Liver (tissue), 3 donors: ENCODE results near the gene LIMS4.
"Not testable (repeated sequence)": the region's sequence is repeated elsewhere in the genome, so short reads cannot be mapped to it uniquely, and the experiment has no call there.

Experiments
- GABPA ChIP-seq, 2 donors: IDR thresholded peaks in 1 of 2; conservative IDR thresholded peaks in 1 of 2; 2 replicates each; pipeline ENCODE4 v1.6.1; 2016; ENCODE audit warnings: antibody characterized with exemption in 2 of 2, mild to moderate bottlenecking in 1 of 2, moderate library complexity in 1 of 2
- YY1 ChIP-seq: IDR thresholded peaks from 2 replicates; pipeline ENCODE4 v1.6.1; 2016; ENCODE audit warnings: antibody characterized with exemption, mild to moderate bottlenecking
- TF ChIP-seq, protein P1 (sequence below): fragments of 150-350 bp; IDR thresholded peaks from 2 replicates; pipeline ENCODE4 v1.5.1; 2017; ENCODE audit warnings: improper control_type of control experiment, low read depth, low read length; ENCODE audit not compliant: missing input control
- TF ChIP-seq, protein P2 (sequence below): IDR thresholded peaks from 2 replicates; pipeline ENCODE4 v1.6.1; 2016; ENCODE audit warnings: antibody characterized with exemption
- donor health status: healthy.
- donor health status: healthy.

DNA sequence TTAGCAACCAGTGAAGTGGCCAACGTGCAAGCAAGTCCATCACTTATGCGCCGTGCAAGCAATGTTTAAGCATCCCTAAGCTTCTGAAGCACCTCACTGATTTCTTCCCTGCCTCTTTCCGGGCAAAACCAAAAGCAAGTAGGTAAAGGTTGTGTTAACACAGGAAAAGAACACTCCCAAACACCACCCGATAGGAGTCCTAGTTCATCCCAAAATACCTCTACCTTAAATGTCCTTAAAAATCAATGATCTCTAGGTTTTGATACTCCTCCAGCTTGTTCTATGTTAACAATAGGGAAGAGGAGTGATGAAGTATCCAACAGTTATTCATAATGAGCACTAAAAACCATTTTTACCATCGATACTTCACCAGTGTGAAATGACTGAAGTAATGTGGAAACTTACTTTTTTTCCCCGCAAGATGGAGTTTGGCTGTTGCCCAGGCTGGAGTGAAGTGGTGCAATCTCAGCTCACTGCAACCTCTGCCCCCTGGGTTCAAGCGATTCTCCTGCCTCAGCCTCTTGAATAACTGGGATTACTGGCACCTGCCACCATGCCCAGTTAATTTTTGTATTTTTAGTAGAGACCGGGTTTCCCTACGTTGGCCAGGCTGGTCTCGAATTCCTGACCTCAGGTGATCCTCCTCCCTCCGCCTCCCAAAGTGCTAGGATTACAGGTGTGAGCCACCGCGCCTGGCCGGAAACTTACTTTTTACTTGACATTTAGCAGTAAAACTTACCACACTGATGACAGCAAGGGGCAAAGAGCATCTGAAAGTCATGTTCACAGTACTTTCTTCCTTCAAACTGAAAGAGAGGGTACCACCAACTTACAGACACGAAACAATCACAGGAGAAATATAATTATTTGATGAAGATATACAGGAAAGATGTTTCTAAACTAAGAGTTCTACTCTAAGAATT is 16.1 kb downstream of the LIMS4 start:
- TF ChIP-seq GABPA (IDR thresholded peaks at IDR 0.05 in 1 of 2, conservative IDR thresholded peaks at IDR 0.05 in 1 of 2); YY1: not testable (repeated sequence)
- TF ChIP-seq, protein P1, sequence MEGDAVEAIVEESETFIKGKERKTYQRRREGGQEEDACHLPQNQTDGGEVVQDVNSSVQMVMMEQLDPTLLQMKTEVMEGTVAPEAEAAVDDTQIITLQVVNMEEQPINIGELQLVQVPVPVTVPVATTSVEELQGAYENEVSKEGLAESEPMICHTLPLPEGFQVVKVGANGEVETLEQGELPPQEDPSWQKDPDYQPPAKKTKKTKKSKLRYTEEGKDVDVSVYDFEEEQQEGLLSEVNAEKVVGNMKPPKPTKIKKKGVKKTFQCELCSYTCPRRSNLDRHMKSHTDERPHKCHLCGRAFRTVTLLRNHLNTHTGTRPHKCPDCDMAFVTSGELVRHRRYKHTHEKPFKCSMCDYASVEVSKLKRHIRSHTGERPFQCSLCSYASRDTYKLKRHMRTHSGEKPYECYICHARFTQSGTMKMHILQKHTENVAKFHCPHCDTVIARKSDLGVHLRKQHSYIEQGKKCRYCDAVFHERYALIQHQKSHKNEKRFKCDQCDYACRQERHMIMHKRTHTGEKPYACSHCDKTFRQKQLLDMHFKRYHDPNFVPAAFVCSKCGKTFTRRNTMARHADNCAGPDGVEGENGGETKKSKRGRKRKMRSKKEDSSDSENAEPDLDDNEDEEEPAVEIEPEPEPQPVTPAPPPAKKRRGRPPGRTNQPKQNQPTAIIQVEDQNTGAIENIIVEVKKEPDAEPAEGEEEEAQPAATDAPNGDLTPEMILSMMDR, result not testable (repeated sequence)
- TF ChIP-seq, protein P2, sequence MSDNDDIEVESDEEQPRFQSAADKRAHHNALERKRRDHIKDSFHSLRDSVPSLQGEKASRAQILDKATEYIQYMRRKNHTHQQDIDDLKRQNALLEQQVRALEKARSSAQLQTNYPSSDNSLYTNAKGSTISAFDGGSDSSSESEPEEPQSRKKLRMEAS, result not testable (repeated sequence)
